ENCODE measurements around the gene WAC. TPM values are rescaled to one million over a fixed set of nuclear protein-coding genes. Genes with fewer than 3 reads are reported as not detected.

WAC gene
- total RNA-seq, 1 donor from 2014 or later: 36.6 TPM

GRCh38 chr10:28627102-28627501 lies 94.2 kb downstream of the WAC start:
- TF ChIP-seq, protein P1, sequence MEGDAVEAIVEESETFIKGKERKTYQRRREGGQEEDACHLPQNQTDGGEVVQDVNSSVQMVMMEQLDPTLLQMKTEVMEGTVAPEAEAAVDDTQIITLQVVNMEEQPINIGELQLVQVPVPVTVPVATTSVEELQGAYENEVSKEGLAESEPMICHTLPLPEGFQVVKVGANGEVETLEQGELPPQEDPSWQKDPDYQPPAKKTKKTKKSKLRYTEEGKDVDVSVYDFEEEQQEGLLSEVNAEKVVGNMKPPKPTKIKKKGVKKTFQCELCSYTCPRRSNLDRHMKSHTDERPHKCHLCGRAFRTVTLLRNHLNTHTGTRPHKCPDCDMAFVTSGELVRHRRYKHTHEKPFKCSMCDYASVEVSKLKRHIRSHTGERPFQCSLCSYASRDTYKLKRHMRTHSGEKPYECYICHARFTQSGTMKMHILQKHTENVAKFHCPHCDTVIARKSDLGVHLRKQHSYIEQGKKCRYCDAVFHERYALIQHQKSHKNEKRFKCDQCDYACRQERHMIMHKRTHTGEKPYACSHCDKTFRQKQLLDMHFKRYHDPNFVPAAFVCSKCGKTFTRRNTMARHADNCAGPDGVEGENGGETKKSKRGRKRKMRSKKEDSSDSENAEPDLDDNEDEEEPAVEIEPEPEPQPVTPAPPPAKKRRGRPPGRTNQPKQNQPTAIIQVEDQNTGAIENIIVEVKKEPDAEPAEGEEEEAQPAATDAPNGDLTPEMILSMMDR (IDR thresholded peaks at IDR 0.05; ENCODE audit: insufficient read depth, low read length, severe bottlenecking): no peak
- Histone ChIP-seq H3K27me3 (ENCODE audit: control insufficient read depth, insufficient read depth, low read length) (no peaks in the 10 kb centered on the region), H3K36me3 (ENCODE audit: control insufficient read depth, insufficient read depth, low read length) (no peaks in the 10 kb centered on the region), H3K4me3 (ENCODE audit: low read depth, low read length) (no peak overlapping the region)
- no peak for FAIRE-seq
- no peak for DNase-seq (ENCODE audit: low read depth)

DNA sequence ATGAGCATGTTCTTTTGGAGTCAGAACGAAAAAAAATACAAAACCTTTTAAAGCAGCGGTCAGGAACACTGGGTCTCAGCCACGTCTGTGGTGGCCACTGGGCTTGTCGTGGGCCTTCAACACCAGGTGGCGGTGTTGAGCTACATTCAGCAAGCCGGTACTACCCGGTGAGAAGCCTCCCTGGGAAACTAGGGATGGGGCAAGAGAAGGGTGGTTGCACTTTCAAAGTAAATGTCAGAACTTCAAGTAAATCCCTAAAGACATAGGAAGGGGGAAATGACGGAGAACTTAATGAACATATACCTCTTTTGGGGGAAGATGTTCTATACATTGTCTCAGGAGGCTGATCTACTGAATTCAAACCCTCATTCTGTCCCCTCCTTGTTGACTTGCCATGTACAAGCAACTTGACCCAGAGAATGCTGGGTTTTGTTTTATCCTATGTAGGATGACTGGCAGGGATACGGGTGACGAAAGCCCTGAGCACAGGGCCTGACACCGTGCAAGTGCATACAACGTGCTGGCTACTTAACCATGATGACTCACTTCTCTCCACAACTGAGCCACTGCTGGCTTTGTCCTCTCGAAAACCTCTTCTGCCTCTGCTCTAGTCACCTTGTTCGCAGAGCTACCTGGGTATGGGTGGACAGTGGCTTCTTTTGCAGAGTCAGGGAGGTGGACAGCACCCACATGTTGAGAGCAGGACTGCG lies 95.4 kb downstream of the WAC start:
- Histone ChIP-seq H3K27me3 (ENCODE audit: control insufficient read depth, insufficient read depth, low read length) (no peaks in the 10 kb centered on the region), H3K4me3 (ENCODE audit: low read depth, low read length) (no peak overlapping the region), H3K36me3 (ENCODE audit: control insufficient read depth, insufficient read depth, low read length) (no peaks in the 10 kb centered on the region)
- TF ChIP-seq, protein P1 (IDR thresholded peaks at IDR 0.05; ENCODE audit: insufficient read depth, low read length, severe bottlenecking): peak; percentile 86
- FAIRE-seq (peak; percentile 92), DNase-seq (ENCODE audit: low read depth) (peak; percentile 79)

DNA sequence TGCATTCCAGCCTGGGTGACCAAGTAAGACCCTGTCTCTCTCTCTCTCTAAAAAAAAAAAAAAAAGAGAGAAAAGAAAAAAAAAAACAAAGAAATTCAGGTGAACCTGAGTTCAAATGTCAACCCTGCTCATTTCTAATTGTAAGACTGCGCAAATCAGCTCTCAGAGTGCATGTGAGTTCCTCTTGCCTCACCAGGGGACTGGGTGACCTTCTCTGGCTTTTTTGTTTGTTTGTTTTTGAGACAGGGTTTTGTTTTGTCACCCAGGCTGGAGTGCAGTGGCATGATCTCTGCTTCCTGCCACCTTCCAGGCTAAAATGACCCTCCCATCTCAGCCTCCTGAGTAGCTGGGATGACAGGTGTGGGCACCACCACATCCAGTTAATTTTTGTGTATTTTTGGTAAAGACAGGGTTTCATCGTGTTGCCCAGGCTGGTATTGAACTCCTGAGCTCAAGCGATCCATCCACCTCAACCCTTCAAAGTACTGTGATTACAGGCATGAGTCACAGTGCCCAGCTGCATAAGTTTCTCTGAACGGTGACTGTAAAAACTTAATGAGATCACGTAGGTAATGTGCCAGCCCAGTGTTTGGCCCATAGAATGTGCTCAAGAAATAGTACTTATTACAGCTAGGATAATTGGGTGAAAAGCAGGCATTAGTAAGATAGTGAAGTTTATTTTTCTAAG lies 99.1 kb downstream of the WAC start:
- no peak for DNase-seq (ENCODE audit: low read depth)
- Histone ChIP-seq H3K36me3 (ENCODE audit: control insufficient read depth, insufficient read depth, low read length) (no peaks in the 10 kb centered on the region), H3K27me3 (ENCODE audit: control insufficient read depth, insufficient read depth, low read length) (no peaks in the 10 kb centered on the region), H3K4me3 (ENCODE audit: low read depth, low read length) (no peak overlapping the region)
- FAIRE-seq: no peak
- TF ChIP-seq, protein P1 (IDR thresholded peaks at IDR 0.05; ENCODE audit: insufficient read depth, low read length, severe bottlenecking): no peak

DNA sequence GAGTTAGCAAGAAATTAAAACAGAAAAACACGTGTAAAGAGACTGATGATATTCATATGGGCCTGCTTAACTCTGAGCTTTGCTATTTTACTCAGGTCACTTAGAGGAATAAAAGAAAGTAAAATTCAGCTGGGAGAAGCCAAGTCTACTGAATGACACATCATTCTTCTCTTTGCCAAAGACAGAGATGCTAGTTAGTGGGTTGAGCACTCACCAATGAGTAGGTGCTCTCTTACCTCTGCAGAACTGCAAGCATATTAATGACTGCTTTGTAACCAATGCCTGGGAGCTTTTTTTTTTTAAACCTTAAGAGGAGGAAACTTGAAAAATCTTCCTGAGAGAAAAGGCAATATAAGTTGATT lies 99.6 kb downstream of the WAC start:
- no peak for FAIRE-seq
- DNase-seq (ENCODE audit: low read depth): no peak
- no peaks in the 10 kb centered on the region for H3K27me3 ChIP-seq (ENCODE audit: control insufficient read depth, insufficient read depth, low read length)
- H3K4me3 ChIP-seq (ENCODE audit: low read depth, low read length): no peak overlapping the region
- H3K36me3 ChIP-seq (ENCODE audit: control insufficient read depth, insufficient read depth, low read length): no peaks in the 10 kb centered on the region
- TF ChIP-seq, protein P1 (IDR thresholded peaks at IDR 0.05; ENCODE audit: insufficient read depth, low read length, severe bottlenecking): no peak

GRCh38 chr10:28633750-28634149 lies 100.8 kb downstream of the WAC start:
- FAIRE-seq (no peak), DNase-seq (ENCODE audit: low read depth) (no peak)

More at GRCh38 chr10:28633750-28634149, 100.8 kb downstream of the WAC start:
- TF ChIP-seq, protein P1 (IDR thresholded peaks at IDR 0.05; ENCODE audit: insufficient read depth, low read length, severe bottlenecking): no peak
- no peak overlapping the region for H3K4me3 ChIP-seq (ENCODE audit: low read depth, low read length)
- no peaks in the 10 kb centered on the region for H3K36me3 ChIP-seq (ENCODE audit: control insufficient read depth, insufficient read depth, low read length)
- no peaks in the 10 kb centered on the region for H3K27me3 ChIP-seq (ENCODE audit: control insufficient read depth, insufficient read depth, low read length)
